GM12875 (cell line): Measurements from ENCODE around the gene LCLAT1.

Source experiments
- H3K4me3 ChIP-seq: one replicate; pipeline ENCODE4 v1.5.1; 2011; ENCODE audit warnings: low read depth, low read length, control low read depth
- TF ChIP-seq, protein P1 (sequence below): IDR thresholded peaks from 2 replicates; pipeline ENCODE4 v1.5.1; 2011; ENCODE audit warnings: low read depth, mild to moderate bottlenecking, control low read depth, inconsistent platforms, low read length, moderate library complexity, borderline replicate concordance; ENCODE audit not compliant: insufficient read depth

Gene LCLAT1

DNA sequence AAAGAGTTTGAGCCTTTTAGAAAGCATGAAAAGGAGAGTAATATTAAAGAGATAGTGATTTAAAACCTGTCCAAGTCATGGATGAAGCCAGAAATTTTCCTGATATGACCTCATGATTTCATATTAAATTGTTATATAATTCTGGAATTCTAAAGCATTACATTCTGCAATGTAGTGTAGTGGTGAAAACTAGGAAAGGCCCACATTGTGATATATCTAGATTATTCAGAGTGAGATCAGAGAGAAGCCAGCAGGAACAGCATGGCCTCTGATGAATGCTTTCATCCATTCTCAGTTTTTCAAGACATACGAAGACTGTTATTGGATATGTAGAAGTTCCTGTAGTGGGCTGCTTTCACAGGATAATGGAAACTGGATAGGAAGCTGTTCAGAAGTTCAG lies 98.8 kb downstream of the LCLAT1 start:
- TF ChIP-seq, protein P1, sequence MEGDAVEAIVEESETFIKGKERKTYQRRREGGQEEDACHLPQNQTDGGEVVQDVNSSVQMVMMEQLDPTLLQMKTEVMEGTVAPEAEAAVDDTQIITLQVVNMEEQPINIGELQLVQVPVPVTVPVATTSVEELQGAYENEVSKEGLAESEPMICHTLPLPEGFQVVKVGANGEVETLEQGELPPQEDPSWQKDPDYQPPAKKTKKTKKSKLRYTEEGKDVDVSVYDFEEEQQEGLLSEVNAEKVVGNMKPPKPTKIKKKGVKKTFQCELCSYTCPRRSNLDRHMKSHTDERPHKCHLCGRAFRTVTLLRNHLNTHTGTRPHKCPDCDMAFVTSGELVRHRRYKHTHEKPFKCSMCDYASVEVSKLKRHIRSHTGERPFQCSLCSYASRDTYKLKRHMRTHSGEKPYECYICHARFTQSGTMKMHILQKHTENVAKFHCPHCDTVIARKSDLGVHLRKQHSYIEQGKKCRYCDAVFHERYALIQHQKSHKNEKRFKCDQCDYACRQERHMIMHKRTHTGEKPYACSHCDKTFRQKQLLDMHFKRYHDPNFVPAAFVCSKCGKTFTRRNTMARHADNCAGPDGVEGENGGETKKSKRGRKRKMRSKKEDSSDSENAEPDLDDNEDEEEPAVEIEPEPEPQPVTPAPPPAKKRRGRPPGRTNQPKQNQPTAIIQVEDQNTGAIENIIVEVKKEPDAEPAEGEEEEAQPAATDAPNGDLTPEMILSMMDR, result no peak
- H3K4me3 ChIP-seq, result no peak overlapping the region

DNA sequence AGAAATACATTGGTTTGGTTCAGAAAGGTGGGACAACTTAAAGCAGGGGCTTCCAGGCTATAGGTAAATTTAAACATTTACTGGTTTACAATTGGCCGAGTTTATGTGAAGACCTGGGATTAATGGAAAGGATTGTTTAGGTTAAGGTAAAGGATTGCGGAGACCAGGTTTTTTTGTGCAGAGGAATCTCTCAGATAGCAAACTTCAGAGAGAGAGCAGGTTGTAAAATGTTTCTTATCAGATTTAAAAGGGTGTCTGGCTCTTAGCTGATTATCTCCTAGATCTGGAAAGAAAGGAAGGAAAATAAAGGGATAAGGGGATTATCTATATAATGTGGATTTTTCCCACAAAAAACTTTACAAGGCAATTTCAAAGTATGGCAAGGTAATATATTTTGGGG lies 101.3 kb downstream of the LCLAT1 start:
- no peak overlapping the region for H3K4me3 ChIP-seq
- TF ChIP-seq, protein P1, result no peak

DNA sequence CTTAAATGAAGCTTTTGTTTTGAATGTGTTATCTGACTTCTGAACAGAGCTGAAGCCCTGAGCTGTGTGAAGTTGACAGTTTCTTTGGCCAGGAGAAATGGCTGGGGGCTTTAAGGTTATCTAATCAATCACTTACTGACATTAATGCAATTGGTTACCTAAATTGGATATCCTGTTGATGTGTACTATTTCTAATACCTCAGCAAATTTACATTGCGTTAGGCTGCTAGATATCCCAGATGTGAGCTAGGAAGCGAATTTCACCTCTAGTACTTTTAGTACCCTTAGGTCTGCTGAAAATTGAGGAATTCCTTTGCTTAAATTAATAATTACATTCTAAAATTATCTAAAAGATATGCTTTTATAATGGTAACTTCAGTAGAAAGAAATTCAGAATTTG lies 102.0 kb downstream of the LCLAT1 start:
- TF ChIP-seq, protein P1, result no peak
- no peak overlapping the region for H3K4me3 ChIP-seq

DNA sequence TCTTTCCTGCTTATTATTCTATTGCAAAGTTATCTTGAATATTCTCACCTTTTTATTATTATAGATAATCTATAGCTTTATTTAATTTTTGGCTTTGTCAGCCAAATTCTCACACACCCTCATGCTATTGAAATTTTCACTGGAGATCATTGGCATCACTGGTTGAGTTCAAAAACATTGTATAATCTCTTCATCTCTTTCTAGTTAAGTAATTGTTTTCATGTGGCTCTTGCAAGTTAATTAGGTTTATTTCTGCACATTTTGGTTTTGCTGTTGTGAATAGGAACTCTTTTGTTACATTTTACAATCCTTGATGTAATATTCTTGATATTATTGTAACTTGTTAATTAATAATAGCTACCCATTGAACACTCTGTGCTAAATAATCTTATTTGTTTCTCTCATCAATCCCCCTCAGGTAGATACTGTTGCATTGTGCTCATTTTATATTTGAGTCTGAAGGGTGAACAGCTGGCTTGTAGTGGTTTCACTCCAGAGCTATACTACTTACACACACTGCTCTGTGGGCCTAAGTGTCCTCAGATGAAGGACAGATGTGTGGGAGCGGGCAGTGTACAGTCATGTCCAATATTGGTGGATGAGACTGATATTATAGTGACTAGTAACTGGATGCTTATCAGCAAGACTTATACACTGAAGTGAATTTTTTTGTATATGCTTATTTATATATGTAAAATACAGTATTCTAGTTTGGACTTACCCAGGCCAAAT lies 112.7 kb downstream of the LCLAT1 start:
- TF ChIP-seq, protein P1, result no peak
- H3K4me3 ChIP-seq, result no peak overlapping the region

DNA sequence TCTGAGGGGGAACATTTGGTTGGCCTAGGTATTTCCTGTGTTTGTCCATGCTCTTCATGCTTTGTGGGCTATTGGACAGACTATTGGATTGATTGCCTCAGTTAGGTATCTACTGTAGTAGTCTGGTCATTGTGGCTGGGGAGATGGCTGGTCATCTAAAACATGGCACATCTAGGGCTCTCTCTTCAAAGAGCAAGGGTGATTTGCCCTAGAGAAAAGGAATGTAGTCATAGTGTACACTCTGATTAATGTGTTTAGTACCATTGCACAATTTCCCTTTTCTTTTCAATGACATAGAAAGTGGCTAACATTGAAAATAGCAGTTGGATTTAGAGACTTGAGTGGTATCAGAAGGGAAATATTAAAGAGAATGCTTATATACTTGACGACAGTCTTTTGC lies 114.3 kb downstream of the LCLAT1 start:
- no peak overlapping the region for H3K4me3 ChIP-seq
- TF ChIP-seq, protein P1, result no peak

DNA sequence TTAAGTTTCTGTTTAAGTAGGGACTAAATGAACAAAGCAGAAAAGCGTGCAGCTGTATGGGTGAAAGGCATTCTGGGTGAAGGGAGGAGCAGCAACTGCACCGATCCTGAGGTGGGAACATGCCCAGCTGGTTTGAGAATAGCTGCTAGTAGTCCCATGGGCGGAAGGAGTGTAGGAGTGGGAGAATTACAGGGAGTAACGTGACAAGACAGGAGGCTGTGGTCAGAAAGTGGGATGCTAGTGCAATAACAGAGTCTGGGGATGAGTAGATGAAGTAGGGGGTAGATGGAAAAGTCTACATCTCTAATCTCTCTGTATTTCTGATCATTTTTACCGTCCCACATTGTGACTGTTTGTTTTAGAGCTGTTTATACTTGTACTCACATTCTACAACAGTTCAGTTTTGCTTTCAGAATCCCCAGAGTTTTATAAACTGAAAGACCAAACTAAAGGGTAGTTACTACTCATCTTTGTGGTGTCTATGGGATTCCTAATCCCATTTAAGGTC lies 118.9 kb downstream of the LCLAT1 start:
- H3K4me3 ChIP-seq, result no peak overlapping the region
- TF ChIP-seq, protein P1, result no peak

DNA sequence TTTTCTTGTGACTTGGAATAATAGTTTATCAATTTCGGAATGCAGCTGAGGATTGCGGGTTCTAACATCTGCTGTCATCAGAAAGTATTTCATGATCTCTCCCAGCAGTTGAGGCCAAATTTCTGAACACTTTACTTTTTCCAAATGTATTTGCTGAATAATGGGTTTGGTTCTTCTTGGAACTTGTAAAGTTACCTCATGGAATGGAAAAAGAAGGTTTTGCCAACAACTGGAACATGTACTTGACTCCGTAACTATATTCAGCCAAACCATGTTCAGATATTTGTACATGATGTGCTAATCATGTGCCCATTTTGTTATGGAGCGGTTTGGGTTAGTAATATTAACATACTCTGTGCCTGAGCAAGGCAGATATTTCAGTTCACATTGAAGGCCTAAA lies 119.6 kb downstream of the LCLAT1 start:
- TF ChIP-seq, protein P1, result no peak
- H3K4me3 ChIP-seq, result no peak overlapping the region
